AG10803 (cell line): ENCODE results near the gene SEMA4D.

Source experiments
- DNase-seq: peaks from one replicate; pipeline ENCODE4 v3.0.0; 2010; ENCODE audit warnings: low read depth
- H3K4me3 ChIP-seq: 2 replicates; pipeline ENCODE4 v1.5.1; 2011; ENCODE audit warnings: mild to moderate bottlenecking, low read length, control low read depth
- CTCF ChIP-seq: conservative IDR thresholded peaks from 2 replicates; pipeline ENCODE4 v1.5.1; 2011; ENCODE audit warnings: mild to moderate bottlenecking, low read length, control low read depth, inconsistent platforms

SEMA4D gene

GRCh38 chr9:89465726-89466308, 32.1 kb downstream of the SEMA4D start:
- no peak for DNase-seq
- no peak for TF ChIP-seq CTCF
- no peak overlapping the region for H3K4me3 ChIP-seq

- DNase-seq = no peak
- H3K4me3 ChIP-seq = no peak overlapping the region
- no peak for TF ChIP-seq CTCF
These were observed 32.9 kb downstream of the SEMA4D start for GRCh38 chr9:89465001-89465451.

- no peak overlapping the region for H3K4me3 ChIP-seq
- no peak for TF ChIP-seq CTCF
- DNase-seq = no peak
These were observed 33.5 kb downstream of the SEMA4D start for GRCh38 chr9:89464300-89464901.

- no peak for DNase-seq
These were observed 34.9 kb downstream of the SEMA4D start for GRCh38 chr9:89462817-89463683.

GRCh38 chr9:89462199-89462598, 35.7 kb downstream of the SEMA4D start:
- DNase-seq = no peak
- H3K4me3 ChIP-seq = no peak overlapping the region
- no peak for TF ChIP-seq CTCF

More at GRCh38 chr9:89462817-89463683, 34.9 kb downstream of the SEMA4D start:
- no peak for TF ChIP-seq CTCF
- H3K4me3 ChIP-seq = no peak overlapping the region

GRCh38 chr9:89461265-89461664, 36.6 kb downstream of the SEMA4D start:
- no peak for TF ChIP-seq CTCF
- DNase-seq = peak; percentile 11
- H3K4me3 ChIP-seq = no peak overlapping the region
